Adrenal gland (tissue), 5 donors: Measurements from ENCODE around the gene SOX10.

ENCODE experiments used
- POLR2A ChIP-seq, 2 donors: fragments of 450-650 bp; IDR thresholded peaks; one replicate each; pipeline ENCODE4 v1.6.1; 2017; ENCODE audit warnings: antibody characterized with exemption in 2 of 2, mild to moderate bottlenecking in 2 of 2, moderate library complexity in 1 of 2
- TF ChIP-seq, protein P1 (sequence below), 6 experiments: fragments of 450-650 bp in 4 of 6; fragments of 200-600 bp in 2 of 6; sonication (generic) in 1 of 6; IDR thresholded peaks; 1 replicate in 5 of 6; 2 replicates in 1 of 6; pipeline versions ENCODE4 v1.5.1 to v1.8.0; 2016 to 2021; ENCODE audit warnings: antibody characterized with exemption in 6 of 6, mild to moderate bottlenecking in 2 of 6, moderate library complexity in 1 of 6
- donor health status: DM: no; HTN: no; CAD: no.

DNA sequence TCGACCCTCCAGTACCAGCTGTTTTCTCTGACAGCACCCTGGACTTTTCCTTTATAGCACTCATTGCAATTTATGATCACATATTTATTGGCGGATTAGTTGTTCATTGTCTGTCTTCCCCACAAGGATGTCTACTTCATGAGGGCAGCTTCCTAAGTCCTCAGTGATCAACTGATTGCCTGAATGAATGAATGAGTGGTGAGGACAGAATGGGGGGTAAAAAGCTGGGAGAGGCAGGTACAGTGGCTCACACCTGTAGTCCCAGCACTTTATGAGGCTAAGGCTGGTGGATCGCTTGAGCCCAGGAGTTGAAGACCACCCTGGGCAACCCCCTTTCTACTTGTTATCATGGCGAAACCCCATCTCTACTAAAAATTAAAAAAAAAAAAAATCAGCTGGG is 11.1 kb upstream of the SOX10 start:
- TF ChIP-seq POLR2A (IDR thresholded peaks at IDR 0.05): no peak
- TF ChIP-seq, protein P1, sequence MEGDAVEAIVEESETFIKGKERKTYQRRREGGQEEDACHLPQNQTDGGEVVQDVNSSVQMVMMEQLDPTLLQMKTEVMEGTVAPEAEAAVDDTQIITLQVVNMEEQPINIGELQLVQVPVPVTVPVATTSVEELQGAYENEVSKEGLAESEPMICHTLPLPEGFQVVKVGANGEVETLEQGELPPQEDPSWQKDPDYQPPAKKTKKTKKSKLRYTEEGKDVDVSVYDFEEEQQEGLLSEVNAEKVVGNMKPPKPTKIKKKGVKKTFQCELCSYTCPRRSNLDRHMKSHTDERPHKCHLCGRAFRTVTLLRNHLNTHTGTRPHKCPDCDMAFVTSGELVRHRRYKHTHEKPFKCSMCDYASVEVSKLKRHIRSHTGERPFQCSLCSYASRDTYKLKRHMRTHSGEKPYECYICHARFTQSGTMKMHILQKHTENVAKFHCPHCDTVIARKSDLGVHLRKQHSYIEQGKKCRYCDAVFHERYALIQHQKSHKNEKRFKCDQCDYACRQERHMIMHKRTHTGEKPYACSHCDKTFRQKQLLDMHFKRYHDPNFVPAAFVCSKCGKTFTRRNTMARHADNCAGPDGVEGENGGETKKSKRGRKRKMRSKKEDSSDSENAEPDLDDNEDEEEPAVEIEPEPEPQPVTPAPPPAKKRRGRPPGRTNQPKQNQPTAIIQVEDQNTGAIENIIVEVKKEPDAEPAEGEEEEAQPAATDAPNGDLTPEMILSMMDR (IDR thresholded peaks at IDR 0.05): no peak
